ENCODE results near the gene MSANTD3.

MSANTD3 gene

GRCh38 chr9:100489836-100490235 is 62.9 kb downstream of the MSANTD3 start:
- DNase-seq (ENCODE audit: extremely low read depth, insufficient read length) = no peak
- H3K27me3 ChIP-seq (replicated peaks; ENCODE audit: control insufficient read depth, insufficient read depth, low read length) = no peaks in the 10 kb centered on the region
- TF ChIP-seq CTCF (IDR thresholded peaks at IDR 0.05; ENCODE audit: insufficient read depth, low read length, poor library complexity, severe bottlenecking) = no peak
- H3K36me3 ChIP-seq (ENCODE audit: control insufficient read depth, insufficient read depth, low read length) = no peaks in the 10 kb centered on the region
- no peak overlapping the region for H3K4me3 ChIP-seq (replicated peaks; ENCODE audit: low read depth, low read length)

GRCh38 chr9:100492952-100493351 is 66.0 kb downstream of the MSANTD3 start:
- H3K36me3 ChIP-seq (ENCODE audit: control insufficient read depth, insufficient read depth, low read length) = no peaks in the 10 kb centered on the region
- DNase-seq (ENCODE audit: extremely low read depth, insufficient read length) = no peak
- no peak overlapping the region for H3K4me3 ChIP-seq (replicated peaks; ENCODE audit: low read depth, low read length)
- H3K27me3 ChIP-seq (replicated peaks; ENCODE audit: control insufficient read depth, insufficient read depth, low read length) = no peaks in the 10 kb centered on the region
- TF ChIP-seq CTCF (IDR thresholded peaks at IDR 0.05; ENCODE audit: insufficient read depth, low read length, poor library complexity, severe bottlenecking) = no peak

- DNase-seq (ENCODE audit: extremely low read depth, insufficient read length) = no peak
- no peak for TF ChIP-seq CTCF (IDR thresholded peaks at IDR 0.05; ENCODE audit: insufficient read depth, low read length, poor library complexity, severe bottlenecking)
- no peaks in the 10 kb centered on the region for H3K36me3 ChIP-seq (ENCODE audit: control insufficient read depth, insufficient read depth, low read length)
- H3K4me3 ChIP-seq (replicated peaks; ENCODE audit: low read depth, low read length) = no peak overlapping the region
- H3K27me3 ChIP-seq (replicated peaks; ENCODE audit: control insufficient read depth, insufficient read depth, low read length) = no peaks in the 10 kb centered on the region
These were observed 71.6 kb downstream of the MSANTD3 start for GRCh38 chr9:100498592-100498991.

- no peak overlapping the region for H3K4me3 ChIP-seq (replicated peaks; ENCODE audit: low read depth, low read length)
- H3K36me3 ChIP-seq (ENCODE audit: control insufficient read depth, insufficient read depth, low read length) = no peaks in the 10 kb centered on the region
- no peaks in the 10 kb centered on the region for H3K27me3 ChIP-seq (replicated peaks; ENCODE audit: control insufficient read depth, insufficient read depth, low read length)
- no peak for TF ChIP-seq CTCF (IDR thresholded peaks at IDR 0.05; ENCODE audit: insufficient read depth, low read length, poor library complexity, severe bottlenecking)
- DNase-seq (ENCODE audit: extremely low read depth, insufficient read length) = no peak
These were observed 72.5 kb downstream of the MSANTD3 start for GRCh38 chr9:100499460-100499859.

GRCh38 chr9:100499866-100500265 is 72.9 kb downstream of the MSANTD3 start:
- TF ChIP-seq CTCF (IDR thresholded peaks at IDR 0.05; ENCODE audit: insufficient read depth, low read length, poor library complexity, severe bottlenecking) = no peak
- DNase-seq (ENCODE audit: extremely low read depth, insufficient read length) = no peak
- no peaks in the 10 kb centered on the region for H3K27me3 ChIP-seq (replicated peaks; ENCODE audit: control insufficient read depth, insufficient read depth, low read length)

More at GRCh38 chr9:100499866-100500265, 72.9 kb downstream of the MSANTD3 start:
- Histone ChIP-seq H3K36me3 (ENCODE audit: control insufficient read depth, insufficient read depth, low read length) (no peaks in the 10 kb centered on the region), H3K4me3 (replicated peaks; ENCODE audit: low read depth, low read length) (no peak overlapping the region)
